Peyer's patch (tissue), 4 donors: ENCODE measurements around the gene THSD7A.

Source experiments
- CTCF ChIP-seq, 6 experiments: fragments of 450-650 bp in 4 of 6; fragments of 200-600 bp in 2 of 6; sonication (generic) in 1 of 6; IDR thresholded peaks; one replicate each; pipeline ENCODE4 v1.5.1; 2017 to 2019; ENCODE audit warnings: antibody characterized with exemption in 6 of 6, mild to moderate bottlenecking in 3 of 6, moderate library complexity in 1 of 6
- POLR2A ChIP-seq, 2 donors: fragments of 450-650 bp; IDR thresholded peaks; one replicate each; pipeline ENCODE4 v1.5.1; 2017; ENCODE audit warnings: antibody characterized with exemption in 2 of 2, mild to moderate bottlenecking in 2 of 2, moderate library complexity in 2 of 2

GRCh38 chr7:11726001-11726793 lies 105.8 kb downstream of the THSD7A start:
- TF ChIP-seq CTCF (IDR thresholded peaks at IDR 0.05) (no peak), POLR2A (IDR thresholded peaks at IDR 0.05) (no peak)
